GM21360 (cell line): Measurements from ENCODE around the gene PHLDB3.

Experiments
- ATAC-seq: cut with Tn5 transposase; IDR thresholded peaks from one replicate; pipeline ENCODE4 v1.9.1; 2021; ENCODE audit warnings: mild to moderate bottlenecking, moderate library complexity; ENCODE audit not compliant: unreplicated experiment

The PHLDB3 gene

DNA sequence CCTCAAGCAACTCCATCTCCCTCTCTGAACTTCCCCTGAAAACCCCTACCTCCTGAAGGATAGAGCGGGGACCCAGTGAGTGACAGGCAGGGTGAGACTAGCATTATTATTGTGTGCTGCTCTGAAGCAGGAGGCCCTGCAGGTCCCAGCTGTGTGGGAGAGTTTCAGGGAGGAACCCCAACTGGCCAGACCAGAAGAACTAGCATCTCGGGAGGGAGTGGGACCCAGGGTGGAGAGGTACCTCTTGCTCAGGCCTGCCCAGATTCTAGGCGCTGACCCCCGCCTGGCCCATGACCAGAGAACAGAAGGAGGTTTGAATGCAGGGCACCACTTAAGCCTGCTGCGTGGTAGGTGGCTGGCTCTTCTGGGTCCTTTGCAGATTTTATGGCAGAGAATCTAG is 33.5 kb downstream of the PHLDB3 start:
- ATAC-seq = no peak

DNA sequence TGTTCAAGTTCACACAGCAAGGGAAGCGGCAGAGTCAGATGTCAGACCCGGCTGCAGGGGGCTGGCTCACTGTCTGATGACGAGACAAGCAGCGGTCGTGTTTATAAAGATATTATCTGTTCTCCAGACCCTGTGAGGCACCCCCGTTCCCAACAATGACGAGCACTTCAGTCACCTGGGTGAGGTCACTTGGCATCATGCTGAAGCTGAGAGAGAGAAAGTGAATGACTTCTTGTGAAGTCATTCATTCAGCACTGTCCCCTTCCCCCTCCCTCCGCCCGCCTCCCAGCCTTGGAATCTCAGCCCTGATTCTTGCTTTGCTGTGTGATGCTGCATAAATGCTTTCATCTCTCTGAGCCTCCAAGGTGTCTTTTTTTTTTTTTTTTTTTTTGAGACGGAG is 34.3 kb downstream of the PHLDB3 start:
- no peak for ATAC-seq

DNA sequence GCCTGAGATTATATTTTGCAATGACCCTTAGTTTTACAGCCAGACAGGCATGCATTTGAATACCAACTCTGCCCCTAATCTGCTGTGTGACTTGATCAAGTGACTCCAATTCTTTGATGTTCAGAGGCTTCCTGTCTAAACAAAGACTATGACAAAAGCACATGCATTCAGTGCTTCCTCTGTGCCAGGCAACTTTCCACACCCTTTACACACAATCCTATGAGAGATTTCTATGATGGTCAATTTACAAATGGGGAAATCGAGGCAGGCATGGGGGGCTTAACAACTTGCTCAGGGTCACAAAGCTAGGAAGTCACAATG is 35.4 kb downstream of the PHLDB3 start:
- no peak for ATAC-seq

DNA sequence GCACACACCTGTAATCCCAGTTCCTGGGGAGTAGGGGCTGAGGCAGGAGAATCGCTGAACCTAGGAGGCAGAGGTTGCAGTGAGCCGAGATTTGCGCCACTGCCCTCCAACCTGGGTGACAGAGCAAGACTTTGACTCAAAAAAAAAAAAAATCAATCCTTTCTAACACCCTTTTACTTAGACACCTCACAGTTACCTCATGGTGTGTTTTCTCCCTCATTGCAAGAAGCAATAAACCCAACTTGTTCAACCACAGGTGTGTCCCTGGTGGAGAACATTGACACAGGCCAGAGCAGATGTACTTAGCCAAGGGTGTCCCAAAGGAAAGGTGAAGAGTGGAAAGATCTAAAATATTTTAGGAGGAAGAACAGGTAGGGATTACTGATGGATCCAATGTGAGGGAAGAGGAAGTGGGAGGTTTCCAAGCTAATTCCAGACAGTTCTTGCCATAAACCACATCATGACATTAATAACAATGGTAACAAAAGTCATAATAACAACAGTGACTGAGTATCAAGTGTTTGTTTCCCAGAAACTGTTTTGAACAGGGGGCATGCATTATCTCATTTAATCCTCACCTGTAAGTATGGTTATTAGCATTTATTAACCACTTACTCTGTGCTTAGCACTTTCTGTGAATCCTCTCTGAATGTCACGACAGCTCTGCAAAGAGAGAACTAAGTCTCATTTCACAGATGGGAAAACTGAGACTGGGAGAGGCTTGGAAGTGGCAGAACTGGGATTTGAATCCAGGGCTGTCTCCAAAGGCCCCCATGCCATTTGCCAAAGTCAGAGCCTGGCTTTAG is 36.0 kb downstream of the PHLDB3 start:
- ATAC-seq = no peak

DNA sequence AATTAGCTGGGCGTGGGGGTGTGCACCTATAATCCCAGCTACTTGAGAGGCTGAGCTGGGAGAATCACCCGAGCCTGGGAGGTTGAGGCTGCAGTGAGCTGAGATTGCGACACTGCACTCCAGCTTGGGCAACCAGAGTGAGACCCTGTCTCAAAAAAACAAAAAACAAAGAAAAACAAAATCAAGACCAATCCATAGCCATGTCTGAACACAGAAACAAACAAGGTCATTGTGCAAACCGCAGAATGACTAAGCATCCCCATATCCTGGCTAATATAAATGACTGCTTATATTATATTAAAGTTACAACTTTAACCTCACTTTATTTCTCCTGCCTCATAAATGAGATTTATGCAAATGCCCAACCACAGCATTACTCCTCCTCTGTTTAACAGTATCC is 36.8 kb downstream of the PHLDB3 start:
- ATAC-seq = no peak

DNA sequence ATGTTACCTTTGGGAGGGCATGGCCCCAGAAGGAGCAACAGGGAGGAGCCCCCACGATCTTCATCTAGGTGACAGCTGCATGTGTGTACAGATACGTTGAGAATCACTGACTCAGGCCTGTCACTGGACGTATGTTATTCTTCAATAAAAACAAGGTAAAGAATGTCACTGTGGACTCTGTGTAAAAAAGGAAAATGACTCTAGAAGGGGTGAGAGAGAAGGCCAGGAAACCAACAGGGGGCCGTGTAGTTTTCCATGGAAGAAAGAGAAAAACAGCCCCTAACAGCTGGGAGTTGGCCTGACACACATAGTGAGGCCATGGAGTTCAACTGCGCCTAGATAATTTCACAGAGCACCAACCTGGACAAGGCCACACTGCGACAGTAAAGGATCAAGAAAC is 37.3 kb downstream of the PHLDB3 start:
- ATAC-seq = no peak

DNA sequence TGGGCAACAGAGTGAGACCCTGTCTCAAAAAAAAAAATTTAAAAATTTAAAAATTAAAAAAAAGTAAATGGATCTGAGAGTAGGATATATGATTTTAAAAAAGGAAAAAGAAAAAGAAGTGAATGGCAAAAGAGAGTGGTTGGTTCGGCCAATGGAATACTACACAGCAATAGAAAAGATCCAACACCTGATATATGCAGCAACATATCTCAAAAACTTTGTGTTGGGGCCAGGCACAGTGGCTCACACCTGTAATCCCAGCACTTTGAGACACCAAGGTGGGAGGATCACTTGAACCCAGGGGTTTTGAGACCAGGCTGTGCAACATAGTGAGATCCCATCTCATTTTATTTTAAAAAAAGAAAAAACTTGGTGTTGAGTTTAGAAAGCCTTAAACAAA is 37.8 kb downstream of the PHLDB3 start:
- no peak for ATAC-seq

DNA sequence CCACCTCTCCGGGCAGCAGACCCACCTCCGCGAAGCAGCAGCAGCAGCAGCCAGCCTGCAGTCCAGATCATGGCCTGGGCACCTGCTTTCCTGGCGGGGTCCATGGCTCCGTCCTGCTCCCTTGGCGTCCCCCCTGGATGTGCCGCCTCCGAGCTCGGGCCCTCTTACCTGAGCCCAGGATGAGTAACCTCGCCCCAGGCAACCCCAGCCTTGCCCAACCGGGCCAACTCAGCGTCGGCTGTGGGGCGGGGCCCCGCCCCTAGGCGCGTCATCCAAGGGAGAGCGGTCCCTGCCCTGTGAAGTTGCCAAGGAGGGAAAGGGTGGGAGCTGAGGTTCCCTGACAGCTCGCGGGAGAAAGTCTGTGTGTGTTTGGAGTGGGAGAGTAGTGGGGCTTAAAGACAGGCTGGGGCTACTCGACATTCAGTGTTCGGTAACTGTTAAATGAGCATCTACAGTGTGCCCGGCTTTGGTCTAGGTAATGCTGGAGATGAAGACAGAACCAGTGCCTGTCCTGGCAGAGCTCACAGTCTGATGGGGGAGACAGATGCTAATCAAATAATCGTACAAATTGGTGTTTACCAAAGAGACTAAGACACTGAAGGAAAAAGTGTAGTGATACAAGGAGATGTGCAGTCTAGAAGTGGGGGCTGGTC is 39.0 kb downstream of the PHLDB3 start, which contains the start of gene LYPD3:
LYPD3 (minus strand) TSS at position 141 of the 653 bp plus-strand sequence; CDS start at position 104, 37 bp downstream.
- no peak for ATAC-seq

DNA sequence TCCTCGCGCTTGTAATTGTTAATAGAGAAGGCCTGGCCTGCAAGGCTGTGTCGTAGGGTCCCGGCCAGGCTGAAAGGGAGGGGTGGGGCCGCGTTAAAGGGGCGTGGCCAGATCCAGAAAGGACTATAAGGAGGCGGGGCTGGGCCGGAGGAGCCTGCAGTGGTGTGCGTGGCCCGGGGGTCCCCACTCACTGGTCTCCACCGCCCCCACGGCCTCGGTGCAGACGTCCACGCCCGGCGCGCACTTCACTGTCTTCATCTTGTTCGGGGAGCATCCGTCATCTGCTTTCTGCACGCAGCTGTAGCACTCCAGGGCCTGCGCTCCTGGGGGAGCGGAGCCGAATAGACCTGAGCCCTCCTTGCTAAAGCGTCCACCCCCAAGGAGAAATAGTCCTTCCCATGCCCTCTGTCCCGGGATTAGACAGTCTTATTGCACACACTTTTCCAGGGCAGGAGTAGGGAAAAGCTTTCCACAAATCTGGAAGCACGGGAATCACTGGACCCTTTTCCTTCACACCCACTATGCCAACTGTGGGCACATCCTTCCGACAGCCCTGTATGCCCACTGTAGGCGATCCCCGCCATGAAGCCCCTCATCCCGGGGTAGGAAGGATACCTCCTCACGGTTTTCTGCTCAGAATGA is 40.3 kb downstream of the PHLDB3 start:
- ATAC-seq = peak; percentile 37

DNA sequence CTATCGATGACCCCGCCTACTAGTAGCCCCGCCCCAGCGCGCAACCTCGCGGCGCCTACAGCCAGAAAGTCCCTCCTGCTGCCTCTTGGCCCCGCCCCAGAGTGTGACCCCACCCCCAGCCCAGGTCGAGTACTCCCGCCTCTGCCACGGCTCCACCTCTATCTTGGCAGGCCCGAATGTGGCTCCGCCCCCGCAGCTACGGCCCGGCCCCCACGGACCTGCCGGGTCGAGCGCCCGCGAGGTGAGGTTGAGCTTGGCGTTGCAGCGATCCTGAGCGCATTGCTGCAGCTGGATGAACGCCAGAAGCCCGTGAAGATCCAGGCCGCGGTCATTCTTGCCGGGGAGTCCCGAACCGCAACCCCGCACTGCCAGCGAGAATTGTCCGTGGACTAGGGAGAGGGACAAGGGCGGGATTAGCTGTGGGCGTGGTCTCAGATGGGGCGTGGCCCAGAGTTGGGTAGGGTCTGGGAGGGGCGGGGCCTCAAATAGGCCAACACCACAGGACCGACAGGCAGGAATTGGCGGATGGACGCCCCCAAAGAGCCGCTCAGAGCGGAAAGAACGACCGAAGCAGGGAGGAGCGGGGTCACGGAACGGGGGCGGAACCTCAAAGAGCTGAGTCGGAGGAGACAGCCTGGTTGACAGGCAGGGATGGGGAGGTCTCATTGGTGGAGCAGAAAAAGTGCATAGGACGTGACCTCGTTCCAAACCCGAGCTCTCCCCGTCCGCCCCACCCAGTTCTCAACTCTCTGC is 41.0 kb downstream of the PHLDB3 start:
- ATAC-seq = peak; percentile 74

DNA sequence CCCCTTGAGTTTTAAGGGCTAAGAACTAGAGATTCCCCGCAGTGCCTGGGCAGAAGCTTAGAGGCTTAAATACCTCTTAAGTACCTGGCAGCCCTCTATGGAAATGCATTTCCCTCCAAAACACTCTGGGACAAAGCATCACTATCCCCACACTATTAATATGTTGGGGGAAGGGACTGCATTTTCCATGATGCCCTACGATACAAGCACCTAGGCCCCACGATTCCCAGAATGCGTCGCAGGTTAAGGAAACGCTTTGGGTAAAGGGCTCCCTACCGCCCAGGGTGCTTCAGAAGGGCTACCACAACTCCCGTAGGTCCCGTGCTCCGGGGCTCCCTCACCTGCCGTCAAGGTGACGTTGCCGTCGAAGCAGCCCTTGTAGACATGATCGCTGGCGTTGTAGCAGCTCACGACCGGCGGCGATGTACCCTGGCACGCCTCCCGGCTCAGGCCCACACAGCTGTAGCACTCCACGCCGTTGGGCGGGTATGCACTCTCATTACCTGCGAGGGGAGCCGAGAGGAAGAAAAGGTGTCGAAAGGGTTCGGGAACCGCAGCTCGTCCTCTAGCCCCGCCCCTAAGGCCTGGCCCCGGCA is 41.7 kb downstream of the PHLDB3 start:
- ATAC-seq = no peak

DNA sequence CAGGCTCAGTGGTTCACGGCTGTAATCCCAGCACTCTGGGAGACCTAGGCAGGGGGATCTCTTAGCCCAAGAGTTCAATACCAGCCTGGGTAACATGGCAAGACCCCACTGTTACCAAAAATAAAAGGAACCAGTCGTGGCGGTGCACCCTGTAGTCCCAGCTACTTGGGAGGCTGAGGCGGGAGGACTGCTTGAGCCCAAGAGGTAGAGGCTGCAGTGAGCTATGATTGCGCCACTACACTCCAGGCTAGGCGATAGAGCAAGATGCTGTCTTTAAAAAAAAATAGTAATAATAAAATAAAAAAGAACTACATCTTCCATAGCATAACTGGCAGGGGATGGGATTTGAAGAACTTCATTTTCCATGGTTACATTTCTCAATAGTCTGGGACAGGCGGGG is 42.2 kb downstream of the PHLDB3 start:
- ATAC-seq = no peak

DNA sequence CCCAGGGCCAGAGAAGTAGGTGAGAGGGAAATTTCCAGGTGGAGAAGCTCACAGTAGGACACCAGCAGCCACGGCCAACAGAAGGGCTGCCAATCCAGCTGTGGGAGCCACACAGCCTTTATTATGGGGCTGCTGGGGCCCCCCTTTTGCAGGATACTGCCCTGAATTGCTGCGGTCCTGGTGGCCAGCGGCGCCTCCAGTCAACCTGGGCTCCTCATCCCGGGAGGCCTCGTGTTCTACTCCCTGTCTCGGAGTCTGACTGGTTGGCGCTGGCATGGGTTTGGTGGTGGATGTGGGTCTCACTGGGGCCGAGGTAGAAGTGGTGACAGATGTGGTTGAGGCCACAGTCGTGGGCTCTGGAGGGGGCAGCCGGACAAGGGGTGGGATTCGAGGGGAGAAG is 43.2 kb downstream of the PHLDB3 start:
- ATAC-seq = no peak

DNA sequence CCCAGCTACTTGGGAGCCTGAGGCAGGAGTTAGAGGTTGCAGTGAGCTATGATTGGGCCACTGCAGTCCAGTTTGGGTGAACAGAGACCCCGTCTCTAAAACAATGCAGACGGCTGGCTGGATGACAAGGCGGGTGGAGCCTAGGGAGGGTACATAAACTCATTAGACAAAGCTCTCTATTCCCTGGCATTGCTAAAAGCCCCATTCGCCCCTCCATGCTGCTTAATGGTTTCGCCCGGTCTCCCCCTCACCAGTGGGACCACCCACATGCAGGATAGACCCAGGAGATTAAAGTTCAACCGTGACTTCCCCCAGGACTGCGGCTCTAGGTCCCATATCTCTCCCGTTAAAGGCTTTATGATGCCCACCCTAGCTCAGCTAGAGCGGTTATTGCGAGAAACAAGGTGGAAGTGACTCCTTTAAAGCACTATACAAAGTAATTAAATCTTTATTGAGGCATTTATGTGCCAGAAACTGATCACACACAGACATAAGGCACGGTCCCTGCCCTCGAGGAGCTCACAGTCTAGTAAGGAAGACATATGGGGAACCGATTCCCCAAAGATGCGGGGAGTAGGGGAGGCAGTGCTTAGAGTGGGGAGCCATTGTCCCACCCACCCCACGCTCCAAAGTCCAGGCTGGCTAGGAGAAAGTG is 44.1 kb downstream of the PHLDB3 start:
- ATAC-seq = no peak

DNA sequence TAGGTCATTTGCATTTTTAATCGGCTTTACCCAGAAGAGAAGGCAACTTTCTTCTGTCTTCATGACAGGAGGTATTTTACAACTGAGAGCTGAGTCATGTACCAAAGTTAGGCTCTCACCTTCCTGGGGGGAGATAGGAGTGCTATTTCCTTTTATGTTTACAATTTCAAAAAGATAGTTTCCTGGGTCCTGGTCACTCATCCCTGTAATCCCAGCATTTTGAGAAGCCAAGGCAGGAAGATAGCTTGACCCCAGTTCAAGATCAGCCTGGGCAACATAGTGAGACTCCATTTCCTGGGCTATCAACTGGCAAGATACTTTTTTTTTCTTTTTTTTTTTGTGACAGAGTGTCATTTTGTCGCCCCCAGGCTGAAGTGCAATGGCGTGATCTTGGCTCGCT is 46.7 kb downstream of the PHLDB3 start:
- ATAC-seq = no peak

DNA sequence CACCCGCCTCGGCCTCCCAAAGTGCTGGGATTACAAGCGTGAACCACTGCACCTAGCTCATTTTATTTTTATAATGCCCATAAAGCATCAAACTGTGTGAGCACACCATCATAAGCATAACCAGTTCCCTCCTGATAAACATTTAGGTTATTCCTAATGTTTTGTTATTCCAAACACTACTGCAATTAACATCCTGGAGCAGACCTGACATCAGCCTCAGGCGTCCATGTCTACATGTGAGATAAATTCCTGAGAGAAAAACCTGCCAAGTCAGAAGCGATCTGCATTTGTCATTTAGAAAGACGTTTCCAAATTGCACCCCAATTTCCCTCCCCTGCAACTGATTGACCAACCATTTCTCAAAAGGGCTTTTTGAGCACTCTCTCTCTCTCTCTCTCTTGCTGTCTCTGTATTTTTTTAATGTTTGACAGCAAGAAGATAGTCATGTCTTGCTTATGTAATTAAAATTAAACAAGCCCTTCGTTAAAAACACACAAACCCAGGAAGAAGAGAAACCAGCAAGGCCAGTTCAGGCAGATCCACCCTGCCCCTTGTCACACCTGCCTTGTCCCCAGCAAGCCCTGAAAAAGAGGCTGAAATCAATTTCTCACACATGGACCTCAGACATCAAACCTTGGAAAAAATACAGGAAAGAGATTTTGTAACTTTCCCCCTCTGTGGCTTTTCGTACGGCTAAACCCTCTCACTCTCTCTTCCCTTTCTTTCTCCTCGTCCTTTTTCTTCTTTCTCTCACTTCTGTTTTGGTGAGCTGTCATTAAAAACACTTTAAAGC is 49.0 kb downstream of the PHLDB3 start:
- ATAC-seq = no peak

DNA sequence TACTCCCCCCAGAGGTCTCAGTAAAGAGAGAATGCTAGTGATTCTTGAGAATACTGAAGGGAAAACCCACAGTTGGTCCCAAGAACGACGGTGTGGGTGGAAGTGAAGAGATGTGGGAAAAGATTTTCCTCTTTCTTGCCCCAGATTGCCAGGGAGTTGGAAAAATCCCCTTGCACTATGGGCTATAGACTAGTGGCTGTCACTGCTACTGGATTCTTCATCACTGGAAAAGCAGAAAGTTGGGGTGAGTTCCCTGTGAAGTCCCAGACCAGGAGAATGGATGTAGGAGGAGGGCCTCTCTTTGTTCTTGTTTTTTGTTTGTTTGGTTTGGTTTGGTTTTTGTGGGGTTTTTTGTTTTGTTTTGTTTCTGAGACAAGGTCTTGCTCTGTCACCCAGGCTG is 50.5 kb downstream of the PHLDB3 start:
- ATAC-seq = no peak

DNA sequence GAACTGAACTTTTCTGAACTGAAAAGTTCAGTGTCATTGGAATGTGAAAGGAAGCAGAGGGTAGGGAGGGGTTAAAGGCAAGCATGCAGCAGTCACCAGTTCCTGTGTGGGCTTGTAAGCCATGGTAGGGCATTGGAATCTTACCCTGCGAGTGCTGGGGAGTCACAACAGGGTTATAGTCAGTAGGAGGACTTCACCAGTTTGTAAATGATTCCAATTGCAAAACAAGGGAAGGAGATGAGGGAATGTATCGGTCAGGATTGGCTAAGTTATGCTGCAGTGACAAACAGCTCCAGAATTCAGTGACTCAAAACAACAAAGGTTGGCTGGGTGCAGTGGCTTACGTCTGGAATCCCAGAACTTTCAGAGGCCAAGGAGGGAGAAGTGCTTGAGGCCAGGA is 52.0 kb downstream of the PHLDB3 start:
- ATAC-seq = no peak

DNA sequence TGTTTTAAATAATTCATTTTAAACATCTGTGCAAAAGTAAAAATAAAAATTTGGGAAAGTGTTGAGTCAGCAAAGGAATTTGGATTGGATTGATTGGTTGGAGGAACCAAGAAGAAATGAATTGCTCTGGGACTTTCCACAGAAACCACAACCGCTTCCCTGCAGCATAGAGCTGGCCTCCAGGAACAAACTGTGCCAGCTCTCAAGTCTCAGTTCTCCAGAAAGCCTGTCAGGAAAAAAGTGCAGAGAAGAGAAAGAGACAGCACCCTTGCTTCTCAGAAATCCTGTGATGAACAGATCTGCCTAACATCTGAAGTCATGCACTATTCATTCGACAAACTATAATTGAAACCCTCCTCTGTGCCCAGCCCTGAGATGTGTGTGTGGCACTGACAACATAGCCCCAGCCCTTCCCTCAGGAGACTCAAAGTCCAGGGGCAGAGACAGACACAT is 54.0 kb downstream of the PHLDB3 start:
- no peak for ATAC-seq

DNA sequence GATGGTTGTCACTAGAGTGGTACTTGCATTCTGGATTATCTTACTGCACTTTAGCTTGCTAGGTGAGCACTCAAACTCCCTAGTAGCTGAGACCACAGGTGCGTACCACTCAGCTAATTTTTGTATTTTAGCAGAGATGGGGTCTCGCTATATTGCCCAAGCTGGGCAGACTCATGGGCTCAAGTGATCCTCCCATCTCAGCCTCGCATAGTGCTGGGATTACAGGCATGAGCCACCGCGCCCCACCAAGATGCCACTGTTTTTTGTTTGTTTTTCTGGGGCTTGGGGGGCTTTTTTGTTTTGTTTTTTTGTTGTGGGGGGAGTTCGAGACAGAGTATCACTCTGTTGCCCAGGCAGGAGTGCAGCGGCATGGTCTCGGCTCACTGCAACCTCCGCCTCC is 56.9 kb downstream of the PHLDB3 start:
- ATAC-seq = no peak
